GM12878 (cell line): ENCODE data around the gene ADIPOR1.

Experiments
- CTCF ChIP-seq, 3 experiments: IDR thresholded peaks in 2 of 3; conservative IDR thresholded peaks in 1 of 3; 2 replicates each; pipeline ENCODE4 v1.5.1; 2011; ENCODE audit warnings: low read depth in 3 of 3, low read length in 3 of 3, mild to moderate bottlenecking in 3 of 3, control low read depth in 2 of 3, moderate library complexity in 2 of 3, inconsistent platforms in 1 of 3, mixed read lengths in 1 of 3; ENCODE audit not compliant: control insufficient read depth in 2 of 3, insufficient read depth in 1 of 3; ENCODE audit errors: extremely low read depth in 1 of 3
- E4F1 ChIP-seq: fragments of 450-650 bp; IDR thresholded peaks from 2 replicates; pipeline ENCODE4 v1.6.1; 2018; ENCODE audit warnings: borderline replicate concordance, mild to moderate bottlenecking; ENCODE audit not compliant: partially characterized antibody
- EP300 ChIP-seq, 2 experiments: fragments of 150-350 bp in 1 of 2; IDR thresholded peaks; 2 replicates each; pipeline ENCODE4 v1.6.1; 2011 to 2012; ENCODE audit warnings: low read depth in 2 of 2, low read length in 2 of 2, borderline replicate concordance in 1 of 2, improper control_type of control experiment in 1 of 2, inconsistent platforms in 1 of 2; ENCODE audit not compliant: control insufficient read depth in 1 of 2
- ESRRA ChIP-seq: IDR thresholded peaks from 2 replicates; pipeline ENCODE4 v1.6.1; 2012; ENCODE audit warnings: mild to moderate bottlenecking, low read length, improper control_type of control experiment
- MEF2B ChIP-seq: fragments of 450-650 bp; IDR thresholded peaks from 2 replicates; pipeline ENCODE4 v1.6.1; 2018; ENCODE audit warnings: mild to moderate bottlenecking, moderate library complexity; ENCODE audit not compliant: partially characterized antibody, poor library complexity, severe bottlenecking
- NR2C2 ChIP-seq: IDR thresholded peaks from 2 replicates; pipeline ENCODE4 v1.6.1; 2011; ENCODE audit warnings: borderline replicate concordance, low read depth; ENCODE audit not compliant: control insufficient read depth, insufficient read length
- NR2F1 ChIP-seq: fragments of 450-650 bp; conservative IDR thresholded peaks from 2 replicates; pipeline ENCODE4 v1.6.1; 2017; ENCODE audit warnings: mild to moderate bottlenecking
- PKNOX1 ChIP-seq: fragments of 450-650 bp; IDR thresholded peaks from 2 replicates; pipeline ENCODE4 v1.6.1; 2016; ENCODE audit warnings: mild to moderate bottlenecking
- POLR2A ChIP-seq: IDR thresholded peaks from 2 replicates; pipeline ENCODE4 v1.6.1; 2011; ENCODE audit warnings: low read depth, mild to moderate bottlenecking, low read length
- RAD21 ChIP-seq: IDR thresholded peaks from 2 replicates; pipeline ENCODE4 v1.6.1; 2011; ENCODE audit warnings: mild to moderate bottlenecking, low read depth, low read length, moderate library complexity; ENCODE audit not compliant: insufficient read depth
- RB1 ChIP-seq: fragments of 450-650 bp; formaldehyde crosslinking; IDR thresholded peaks from 2 replicates; pipeline ENCODE4 v1.6.1; 2017; ENCODE audit warnings: mild to moderate bottlenecking, borderline replicate concordance
- REST ChIP-seq: IDR thresholded peaks from 2 replicates; pipeline ENCODE4 v1.6.1; 2012; ENCODE audit warnings: mild to moderate bottlenecking, low read depth, low read length
- SPI1 ChIP-seq: IDR thresholded peaks from 2 replicates; pipeline ENCODE4 v1.6.1; 2011; ENCODE audit warnings: low read depth, mild to moderate bottlenecking, low read length, moderate library complexity, borderline replicate concordance; ENCODE audit not compliant: insufficient read depth
- TAF1 ChIP-seq: IDR thresholded peaks from 2 replicates; pipeline ENCODE4 v1.6.1; 2011; ENCODE audit warnings: mild to moderate bottlenecking, low read depth, low read length, borderline replicate concordance

- TF ChIP-seq E4F1: no peak
- TF ChIP-seq CTCF (IDR thresholded peaks at IDR 0.05 in 2 of 3, conservative IDR thresholded peaks at IDR 0.05 in 1 of 3; ENCODE audit: control insufficient read depth in 2 of 3, extremely low read depth in 1 of 3, insufficient read depth in 1 of 3, low read depth in 3 of 3, low read length in 3 of 3): no peak
- no peak for TF ChIP-seq ESRRA
- no peak for TF ChIP-seq NR2F1
- no peak for TF ChIP-seq RB1
- TF ChIP-seq MEF2B: no peak
- no peak for TF ChIP-seq TAF1
- TF ChIP-seq NR2C2: no peak
- TF ChIP-seq RAD21: no peak
- TF ChIP-seq REST: no peak
- no peak for TF ChIP-seq POLR2A
- TF ChIP-seq EP300 (IDR thresholded peaks at IDR 0.05; ENCODE audit: borderline replicate concordance in 1 of 2, control insufficient read depth in 1 of 2, low read depth in 2 of 2, low read length in 2 of 2): no peak
- TF ChIP-seq PKNOX1: no peak
- TF ChIP-seq SPI1: no peak
Measured at GRCh38 chr1:202959276-202959620, 1.1 kb upstream of the ADIPOR1 start.
